Measurements from ENCODE around the gene CDK6. TPM values are rescaled to one million over a fixed set of nuclear protein-coding genes. Genes with fewer than 3 reads are reported as not detected.

The CDK6 gene
- total RNA-seq, 1 donor from 2014 or later, result 274 TPM

GRCh38 chr7:92645114-92646061 is 191.0 kb downstream of the CDK6 start:
- Mint-ChIP-seq H3K36me3 (ENCODE audit: low read depth) (peaks cover 58% of the 10 kb centered on the region), H3K9me3 (no peaks in the 10 kb centered on the region), H3K4me3 (peak overlapping the region; percentile 57), H3K4me1 (peaks cover 84% of the 10 kb centered on the region), H3K27ac (peak overlapping the region; percentile 97), H3K27me3 (no peaks in the 10 kb centered on the region)
- intact Hi-C loops (cut with micrococcal nuclease), result no loop called here
- no peak for DNase-seq

GRCh38 chr7:92644406-92645113 is 191.8 kb downstream of the CDK6 start:
- H3K4me1 Mint-ChIP-seq, result peaks cover 87% of the 10 kb centered on the region
- peak overlapping the region; percentile 97 for H3K27ac Mint-ChIP-seq
- H3K27me3 Mint-ChIP-seq, result no peaks in the 10 kb centered on the region
- H3K9me3 Mint-ChIP-seq, result no peaks in the 10 kb centered on the region
- peaks cover 55% of the 10 kb centered on the region for H3K36me3 Mint-ChIP-seq (ENCODE audit: low read depth)
- no peak overlapping the region for H3K4me3 Mint-ChIP-seq
- DNase-seq, result no peak
- intact Hi-C loops (cut with micrococcal nuclease), result no loop called here

- peaks cover 88% of the 10 kb centered on the region for H3K4me1 Mint-ChIP-seq
- H3K27ac Mint-ChIP-seq, result peak overlapping the region; percentile 97
- DNase-seq, result no peak
- no peaks in the 10 kb centered on the region for H3K9me3 Mint-ChIP-seq
- H3K36me3 Mint-ChIP-seq (ENCODE audit: low read depth), result peaks cover 61% of the 10 kb centered on the region
- H3K4me3 Mint-ChIP-seq, result peak overlapping the region; percentile 12
- H3K27me3 Mint-ChIP-seq, result no peaks in the 10 kb centered on the region
- intact Hi-C loops (cut with micrococcal nuclease), result loop anchor here (2.0 kb wide), 1 partner anchor 41 kb away; no protein-coding TSS in a partner anchor
These were observed 192.6 kb downstream of the CDK6 start for GRCh38 chr7:92643821-92644220.

GRCh38 chr7:92641921-92642511 is 194.4 kb downstream of the CDK6 start:
- Mint-ChIP-seq H3K27me3 (no peaks in the 10 kb centered on the region), H3K9me3 (no peaks in the 10 kb centered on the region), H3K36me3 (ENCODE audit: low read depth) (peaks cover 58% of the 10 kb centered on the region), H3K27ac (peak overlapping the region; percentile 97), H3K4me3 (peak overlapping the region; percentile 77), H3K4me1 (peaks cover 81% of the 10 kb centered on the region)
- peak; percentile 87 for DNase-seq
- intact Hi-C loops (cut with micrococcal nuclease), result loop anchor here (1.0 to 2.0 kb wide), 2 partner anchors 11 to 43 kb away; no protein-coding TSS in a partner anchor

GRCh38 chr7:92639966-92640365 is 196.4 kb downstream of the CDK6 start:
- intact Hi-C loops (cut with micrococcal nuclease), result loop anchor here (1.0 kb wide), 1 partner anchor 8 kb away; no protein-coding TSS in a partner anchor
- DNase-seq, result no peak
- H3K4me3 Mint-ChIP-seq, result peak overlapping the region; percentile 62
- peak overlapping the region; percentile 99 for H3K27ac Mint-ChIP-seq
- H3K36me3 Mint-ChIP-seq (ENCODE audit: low read depth), result peaks cover 47% of the 10 kb centered on the region
- no peaks in the 10 kb centered on the region for H3K9me3 Mint-ChIP-seq
- H3K27me3 Mint-ChIP-seq, result no peaks in the 10 kb centered on the region
- H3K4me1 Mint-ChIP-seq, result peaks cover 73% of the 10 kb centered on the region

GRCh38 chr7:92639213-92639896 is 197.0 kb downstream of the CDK6 start:
- Mint-ChIP-seq H3K27ac (peak overlapping the region; percentile 99), H3K4me1 (peaks cover 71% of the 10 kb centered on the region), H3K27me3 (no peaks in the 10 kb centered on the region), H3K9me3 (no peaks in the 10 kb centered on the region), H3K36me3 (ENCODE audit: low read depth) (peaks cover 42% of the 10 kb centered on the region), H3K4me3 (peak overlapping the region; percentile 62)
- peak; percentile 79 for DNase-seq
- intact Hi-C loops (cut with micrococcal nuclease), result loop anchor here (1.0 kb wide), 1 partner anchor 9 kb away; no protein-coding TSS in a partner anchor

GRCh38 chr7:92636018-92636560 is 200.3 kb downstream of the CDK6 start:
- Mint-ChIP-seq H3K4me3 (no peak overlapping the region), H3K27me3 (no peaks in the 10 kb centered on the region), H3K27ac (peak overlapping the region; percentile 78), H3K9me3 (no peaks in the 10 kb centered on the region), H3K4me1 (peaks cover 71% of the 10 kb centered on the region), H3K36me3 (ENCODE audit: low read depth) (peaks cover 21% of the 10 kb centered on the region)
- peak; percentile 56 for DNase-seq
- intact Hi-C loops (cut with micrococcal nuclease), result no loop called here

- no peaks in the 10 kb centered on the region for H3K27me3 Mint-ChIP-seq
- no peaks in the 10 kb centered on the region for H3K9me3 Mint-ChIP-seq
- peak overlapping the region; percentile 61 for H3K4me3 Mint-ChIP-seq
- peak overlapping the region; percentile 98 for H3K27ac Mint-ChIP-seq
- peaks cover 73% of the 10 kb centered on the region for H3K4me1 Mint-ChIP-seq
- peaks cover 21% of the 10 kb centered on the region for H3K36me3 Mint-ChIP-seq (ENCODE audit: low read depth)
- peak; percentile 22 for DNase-seq
- intact Hi-C loops (cut with micrococcal nuclease), result no loop called here
These were observed 200.8 kb downstream of the CDK6 start for GRCh38 chr7:92635538-92635937.

GRCh38 chr7:92634924-92635519 is 201.4 kb downstream of the CDK6 start:
- intact Hi-C loops (cut with micrococcal nuclease), result loop anchor here (5.0 kb wide), 3 partner anchors 322 to 482 kb away; partner anchors contain the start of gene SAMD9
- Mint-ChIP-seq H3K4me3 (peak overlapping the region; percentile 70), H3K36me3 (ENCODE audit: low read depth) (peaks cover 24% of the 10 kb centered on the region), H3K27ac (peak overlapping the region; percentile 98), H3K9me3 (peaks cover 3% of the 10 kb centered on the region), H3K27me3 (no peaks in the 10 kb centered on the region), H3K4me1 (peaks cover 70% of the 10 kb centered on the region)
- DNase-seq, result peak; percentile 74

GRCh38 chr7:92634205-92634604 is 202.2 kb downstream of the CDK6 start:
- peak; percentile 36 for DNase-seq
- peak overlapping the region; percentile 55 for H3K4me3 Mint-ChIP-seq
- intact Hi-C loops (cut with micrococcal nuclease), result loop anchor here (5.0 kb wide), 3 partner anchors 323 to 483 kb away; partner anchors contain the start of gene SAMD9
- peaks cover 63% of the 10 kb centered on the region for H3K4me1 Mint-ChIP-seq
- H3K27me3 Mint-ChIP-seq, result no peaks in the 10 kb centered on the region
- H3K36me3 Mint-ChIP-seq (ENCODE audit: low read depth), result peaks cover 25% of the 10 kb centered on the region
- H3K9me3 Mint-ChIP-seq, result peaks cover 3% of the 10 kb centered on the region
- peak overlapping the region; percentile 97 for H3K27ac Mint-ChIP-seq

GRCh38 chr7:92633211-92633906 is 203.0 kb downstream of the CDK6 start:
- H3K27ac Mint-ChIP-seq, result peak overlapping the region; percentile 97
- intact Hi-C loops (cut with micrococcal nuclease), result loop anchor here (1.0 to 5.0 kb wide), 5 partner anchors 85 to 484 kb away; partner anchors contain the start of gene SAMD9
- peak; percentile 84 for DNase-seq

GRCh38 chr7:92632791-92633190 is 203.6 kb downstream of the CDK6 start:
- H3K4me3 Mint-ChIP-seq, result peak overlapping the region; percentile 65
- intact Hi-C loops (cut with micrococcal nuclease), result loop anchor here (1.0 to 5.0 kb wide), 5 partner anchors 86 to 485 kb away; partner anchors contain the start of gene SAMD9
- H3K4me1 Mint-ChIP-seq, result peaks cover 66% of the 10 kb centered on the region
- no peaks in the 10 kb centered on the region for H3K27me3 Mint-ChIP-seq
- peaks cover 15% of the 10 kb centered on the region for H3K9me3 Mint-ChIP-seq
- no peak for DNase-seq
- peak overlapping the region; percentile 97 for H3K27ac Mint-ChIP-seq
- H3K36me3 Mint-ChIP-seq (ENCODE audit: low read depth), result peaks cover 30% of the 10 kb centered on the region

More at GRCh38 chr7:92633211-92633906, 203.0 kb downstream of the CDK6 start:
- Mint-ChIP-seq H3K4me1 (peaks cover 64% of the 10 kb centered on the region), H3K9me3 (peaks cover 10% of the 10 kb centered on the region), H3K4me3 (peak overlapping the region; percentile 65), H3K36me3 (ENCODE audit: low read depth) (peaks cover 26% of the 10 kb centered on the region), H3K27me3 (no peaks in the 10 kb centered on the region)

Measured in activated CD4-positive, alpha-beta T cell treated with anti-CD3 and anti-CD28 coated beads, Interleukin-2, amount 10 ng/mL, durations not matched to agents 24 days and 14 days (primary cell).